Mammary epithelial cell (primary cell): Measurements from ENCODE around the gene CFAP61.

Experiments used
- EZH2 ChIP-seq: IDR thresholded peaks from 2 replicates; pipeline ENCODE4 v1.6.1; 2012; ENCODE audit warnings: low read length, inconsistent platforms, borderline replicate concordance
- TF ChIP-seq, protein P1 (sequence below), 2 donors: IDR thresholded peaks in 1 of 2; conservative IDR thresholded peaks in 1 of 2; 2 replicates each; pipeline ENCODE4 v1.5.1; 2011 to 2012; ENCODE audit warnings: inconsistent platforms in 2 of 2, low read length in 2 of 2, mild to moderate bottlenecking in 2 of 2, control low read depth in 1 of 2, low read depth in 1 of 2; ENCODE audit not compliant: insufficient read depth in 1 of 2; ENCODE audit errors: extremely low read depth in 1 of 2

DNA sequence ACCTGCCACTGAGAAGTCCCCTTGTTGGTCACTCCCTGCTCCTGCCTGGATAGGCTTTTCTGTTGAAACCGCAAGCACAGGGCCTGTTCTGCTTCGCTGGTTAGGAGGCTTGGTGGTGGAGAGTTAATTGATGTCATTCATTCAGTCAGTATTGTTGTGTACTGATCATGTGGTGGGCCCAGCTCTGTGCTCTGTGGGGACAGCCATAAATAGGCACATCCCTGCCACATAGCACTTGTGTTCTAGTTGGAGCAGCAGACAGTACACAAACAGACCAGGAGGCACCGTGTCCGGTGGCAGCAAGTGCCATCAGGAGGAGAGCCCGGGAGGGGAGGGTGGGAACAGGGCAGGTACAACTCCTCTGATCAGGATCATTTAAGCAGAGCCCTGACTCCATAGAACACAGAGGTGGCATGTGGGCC is 160.4 kb downstream of the CFAP61 start:
- TF ChIP-seq, protein P1, sequence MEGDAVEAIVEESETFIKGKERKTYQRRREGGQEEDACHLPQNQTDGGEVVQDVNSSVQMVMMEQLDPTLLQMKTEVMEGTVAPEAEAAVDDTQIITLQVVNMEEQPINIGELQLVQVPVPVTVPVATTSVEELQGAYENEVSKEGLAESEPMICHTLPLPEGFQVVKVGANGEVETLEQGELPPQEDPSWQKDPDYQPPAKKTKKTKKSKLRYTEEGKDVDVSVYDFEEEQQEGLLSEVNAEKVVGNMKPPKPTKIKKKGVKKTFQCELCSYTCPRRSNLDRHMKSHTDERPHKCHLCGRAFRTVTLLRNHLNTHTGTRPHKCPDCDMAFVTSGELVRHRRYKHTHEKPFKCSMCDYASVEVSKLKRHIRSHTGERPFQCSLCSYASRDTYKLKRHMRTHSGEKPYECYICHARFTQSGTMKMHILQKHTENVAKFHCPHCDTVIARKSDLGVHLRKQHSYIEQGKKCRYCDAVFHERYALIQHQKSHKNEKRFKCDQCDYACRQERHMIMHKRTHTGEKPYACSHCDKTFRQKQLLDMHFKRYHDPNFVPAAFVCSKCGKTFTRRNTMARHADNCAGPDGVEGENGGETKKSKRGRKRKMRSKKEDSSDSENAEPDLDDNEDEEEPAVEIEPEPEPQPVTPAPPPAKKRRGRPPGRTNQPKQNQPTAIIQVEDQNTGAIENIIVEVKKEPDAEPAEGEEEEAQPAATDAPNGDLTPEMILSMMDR (conservative IDR thresholded peaks at IDR 0.05 in 1 of 2, IDR thresholded peaks at IDR 0.05 in 1 of 2; ENCODE audit: extremely low read depth in 1 of 2, insufficient read depth in 1 of 2, low read depth in 1 of 2, low read length in 2 of 2) = no peak
- TF ChIP-seq EZH2 = no peak
